HG02588 (cell line): ENCODE measurements around the gene AURKAIP1.
A peak's percentile ranks its signal among the peaks of the same experiment; 100 is the strongest.

Source experiments
- ATAC-seq: cut with Tn5 transposase; IDR thresholded peaks from one replicate; pipeline ENCODE4 v1.9.1; 2021; ENCODE audit warnings: mild to moderate bottlenecking, moderate library complexity; ENCODE audit not compliant: unreplicated experiment

AURKAIP1 gene

DNA sequence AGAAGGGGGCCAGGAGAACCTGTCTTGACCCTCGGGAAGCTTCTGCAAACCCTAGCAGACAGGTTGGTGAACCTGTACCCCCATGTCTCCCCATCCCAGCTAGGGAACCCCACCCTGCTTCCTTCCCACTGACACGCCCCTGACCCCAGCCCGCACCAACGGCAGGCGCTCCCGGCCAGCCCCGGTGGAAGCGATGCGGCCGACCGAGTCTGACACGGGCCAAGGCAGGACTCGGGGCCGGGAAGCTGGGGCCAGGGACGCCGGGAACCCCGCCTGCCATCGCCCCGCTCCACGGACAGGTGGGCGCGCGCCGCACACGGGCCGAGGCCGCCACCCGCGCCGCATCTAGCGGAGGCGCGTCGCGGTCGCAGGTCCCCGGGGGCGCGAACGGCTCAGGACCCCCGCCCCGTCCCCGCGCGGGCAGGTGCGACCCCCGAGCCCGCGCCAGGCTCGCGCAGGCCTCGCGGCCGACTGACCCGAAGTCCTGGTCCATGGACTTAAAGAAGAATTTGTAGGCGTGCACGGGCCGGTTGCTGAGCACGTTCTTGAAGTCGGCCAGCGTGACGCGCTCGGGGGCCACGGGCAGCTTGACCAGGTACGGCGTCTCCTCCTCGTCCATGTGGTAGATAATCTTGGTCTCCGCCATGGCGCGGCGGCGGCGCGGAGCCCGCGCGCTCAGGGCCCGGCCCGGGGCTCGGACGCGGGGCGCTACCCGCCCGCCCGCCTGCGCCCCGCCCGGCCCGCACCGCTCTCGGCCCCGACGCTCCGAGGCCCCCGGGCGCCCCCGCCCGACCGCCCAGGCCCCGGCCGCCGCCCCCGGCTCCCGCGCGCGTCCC, 26.4 kb downstream of the AURKAIP1 start:
- peak; percentile 31 for ATAC-seq

GRCh38 chr1:1347663-1348419, 27.2 kb downstream of the AURKAIP1 start:
- ATAC-seq: no peak

DNA sequence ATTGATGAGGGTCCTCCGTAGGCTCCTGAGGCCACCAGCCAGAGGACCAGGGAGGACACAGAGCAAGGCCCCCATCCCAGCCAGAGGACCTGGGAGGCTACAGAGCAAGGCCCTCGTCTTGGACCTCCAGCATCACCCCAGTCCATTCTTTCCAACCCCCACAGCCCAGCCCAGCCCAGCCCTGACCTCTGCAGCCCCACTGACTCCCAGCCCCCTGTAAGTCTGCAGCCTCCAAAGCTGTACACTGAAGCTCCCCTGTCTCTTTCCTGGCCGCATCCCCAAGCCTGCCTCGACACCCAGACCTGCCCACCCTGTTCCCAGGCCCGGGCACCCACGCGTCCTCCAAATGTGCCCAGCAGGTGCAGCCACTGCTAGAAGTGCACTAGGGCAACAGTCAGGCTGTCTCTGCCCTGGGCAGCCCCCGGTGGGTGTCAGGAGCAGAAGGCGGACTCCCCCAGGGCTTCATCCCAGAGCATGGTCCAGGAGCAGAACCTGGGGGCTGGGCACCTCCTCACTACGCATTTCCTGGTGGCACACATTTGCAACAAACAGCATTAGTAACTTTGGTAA, 27.9 kb downstream of the AURKAIP1 start:
- no peak for ATAC-seq

DNA sequence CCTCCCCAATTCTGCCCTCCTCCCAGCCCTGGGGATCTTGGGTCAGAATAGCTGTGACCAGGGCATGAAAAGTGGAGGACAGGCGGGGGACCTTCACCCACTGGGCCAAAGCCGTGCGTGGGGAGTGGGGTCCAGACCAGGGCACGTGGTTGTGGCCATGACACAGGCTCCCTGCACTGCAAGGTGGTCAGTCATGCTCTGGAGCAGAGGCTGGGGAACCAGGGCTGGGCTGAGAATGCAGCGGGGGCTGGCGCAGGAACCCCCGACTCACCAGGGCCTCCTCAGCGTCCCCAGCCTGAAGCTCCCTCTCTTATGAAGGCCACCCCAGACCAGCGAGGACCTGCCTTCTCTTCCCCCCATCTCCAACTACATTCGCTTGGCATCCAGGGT, 28.5 kb downstream of the AURKAIP1 start:
- no peak for ATAC-seq

GRCh38 chr1:1345860-1346500, 29.0 kb downstream of the AURKAIP1 start:
- no peak for ATAC-seq

GRCh38 chr1:1345384-1345783, 29.6 kb downstream of the AURKAIP1 start:
- no peak for ATAC-seq

DNA sequence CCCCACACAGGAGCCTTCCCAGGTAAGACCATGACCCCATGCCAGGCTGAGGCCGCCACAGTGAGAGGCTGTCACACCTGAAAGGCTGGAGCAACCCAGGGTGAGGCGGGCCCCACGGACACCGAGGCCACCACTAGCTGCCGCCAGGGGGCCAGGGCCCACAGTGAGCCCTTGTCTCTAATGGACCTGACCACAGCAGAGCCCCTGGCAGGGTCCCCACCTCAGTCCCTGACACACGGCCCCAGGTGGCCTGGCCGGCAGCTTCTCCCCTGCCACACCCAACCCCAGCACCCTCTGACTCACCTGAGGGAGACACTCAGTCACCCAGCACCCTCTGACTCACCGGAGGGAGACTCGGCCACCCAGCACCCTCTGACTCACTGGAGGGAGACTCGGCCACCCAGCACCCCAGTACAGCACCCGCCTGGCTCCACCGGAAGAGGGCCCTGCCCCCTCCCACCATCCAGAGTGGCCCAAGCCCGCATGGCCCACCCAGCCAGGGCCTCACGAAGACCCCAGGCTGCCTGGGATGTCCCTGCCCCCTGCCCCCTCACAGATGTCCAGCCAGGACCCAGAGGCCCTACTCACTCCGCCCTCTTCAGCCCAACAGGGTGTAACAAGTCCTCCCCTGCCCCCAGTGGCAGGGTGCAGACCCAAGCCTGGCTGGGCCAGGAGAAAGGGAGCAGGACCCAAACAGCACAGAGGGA, 30.2 kb downstream of the AURKAIP1 start:
- no peak for ATAC-seq

DNA sequence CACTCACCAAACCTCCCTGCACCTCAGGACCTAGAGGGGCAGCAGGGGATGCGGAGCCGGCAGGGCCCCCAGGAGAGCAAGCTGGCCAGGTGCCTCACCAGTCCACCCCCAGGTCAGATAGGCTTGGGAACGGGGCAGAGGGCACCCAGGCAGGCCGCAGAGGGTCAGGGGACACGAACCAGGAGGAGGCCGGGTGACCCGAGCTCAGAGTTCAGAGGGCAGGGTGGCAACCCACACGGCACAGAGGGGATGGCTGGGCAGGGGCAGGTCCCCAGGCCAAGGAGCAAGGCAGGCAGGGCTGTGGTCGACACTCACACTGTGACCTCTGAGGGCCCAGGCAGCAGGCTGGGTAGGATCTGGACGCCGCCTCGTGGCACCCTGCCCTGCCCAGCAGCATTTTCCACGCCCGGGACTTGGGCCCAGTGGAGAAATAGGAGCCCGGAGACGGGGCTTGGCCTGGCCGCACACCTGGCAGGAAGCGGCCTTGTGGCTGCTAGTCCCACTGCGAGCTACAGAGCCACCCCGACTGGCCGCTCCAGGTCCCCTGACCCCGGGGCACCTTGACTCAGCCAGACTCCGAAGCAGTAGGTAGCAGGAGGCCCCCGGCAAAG, 31.1 kb downstream of the AURKAIP1 start:
- no peak for ATAC-seq

DNA sequence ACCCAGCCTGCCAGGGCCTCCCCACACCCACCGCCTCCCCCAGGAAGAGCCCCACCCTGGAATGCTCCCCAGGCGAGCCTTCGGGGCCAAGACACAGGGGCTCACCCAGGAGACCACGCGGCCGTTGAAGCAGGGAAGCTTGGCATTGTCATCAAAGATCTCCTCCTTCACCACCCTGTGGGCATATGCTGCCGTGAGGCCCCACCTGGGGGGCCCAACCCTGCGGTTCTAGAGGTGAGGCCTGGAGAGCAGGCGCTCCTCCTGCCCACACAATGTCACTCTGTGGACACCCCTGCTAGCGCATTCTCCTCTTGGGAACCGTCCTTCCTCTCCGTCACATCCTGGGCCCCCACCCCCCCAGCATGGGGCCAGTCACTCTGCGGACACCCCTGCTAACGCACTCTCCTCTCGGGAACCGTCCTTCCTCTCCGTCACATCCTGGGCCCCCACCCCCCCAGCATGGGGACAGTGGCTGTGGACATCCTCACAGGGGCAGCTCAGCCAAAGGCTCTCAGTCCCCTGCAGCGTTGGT, 32.4 kb downstream of the AURKAIP1 start:
- ATAC-seq: no peak

GRCh38 chr1:1342061-1342562, 32.9 kb downstream of the AURKAIP1 start:
- no peak for ATAC-seq

DNA sequence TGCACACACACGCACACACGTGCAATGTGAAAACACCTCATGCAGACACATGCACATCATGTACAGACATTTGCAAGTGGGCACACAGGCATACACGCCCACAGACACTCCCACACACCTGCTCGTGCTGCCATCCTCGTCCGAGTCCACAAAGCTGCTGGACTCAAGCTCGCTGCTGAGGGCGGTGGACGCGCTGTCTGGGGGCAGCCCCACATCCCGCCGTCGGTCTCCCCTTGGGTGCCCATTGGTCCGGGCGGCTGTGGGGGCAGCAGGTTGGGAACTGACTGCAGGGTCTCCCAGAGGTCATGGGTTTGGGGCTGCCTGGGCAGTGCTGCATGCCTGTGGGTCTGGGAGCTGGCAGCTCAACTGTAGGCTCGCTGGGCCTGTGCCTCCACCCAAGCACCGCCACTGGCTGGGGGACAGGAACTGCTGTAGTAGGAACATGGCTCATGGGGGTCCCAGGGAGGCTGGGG, 33.4 kb downstream of the AURKAIP1 start:
- no peak for ATAC-seq

DNA sequence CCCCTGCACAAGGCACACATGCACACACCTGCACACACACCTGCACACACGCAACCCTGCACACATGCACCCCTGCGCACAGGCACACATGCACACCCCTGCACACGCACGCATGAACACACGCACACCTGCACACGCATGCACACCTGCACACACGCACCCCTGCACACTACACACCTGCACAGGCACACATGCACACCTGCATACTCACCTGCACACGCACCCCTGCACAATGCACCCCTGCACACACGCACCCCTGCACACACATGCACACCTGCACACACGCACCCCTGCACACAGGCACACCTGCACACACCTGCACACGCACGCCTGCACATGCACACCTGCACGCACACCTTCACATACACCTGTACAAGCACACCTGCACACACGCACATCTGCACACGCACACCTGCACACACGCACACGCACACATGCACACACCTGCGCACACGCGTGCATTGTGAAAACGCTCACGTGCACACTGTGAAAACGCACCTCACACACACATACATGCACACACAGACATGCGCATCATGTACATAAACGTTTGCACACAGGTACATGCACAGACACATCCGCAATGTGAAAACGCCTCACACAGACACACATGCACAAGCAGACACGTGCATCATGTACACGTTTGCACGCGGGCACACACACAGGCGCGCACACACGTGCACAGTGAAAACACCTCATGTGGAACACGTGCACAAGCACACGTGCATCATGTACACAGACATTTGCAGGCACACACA, 34.0 kb downstream of the AURKAIP1 start:
- ATAC-seq: no peak

DNA sequence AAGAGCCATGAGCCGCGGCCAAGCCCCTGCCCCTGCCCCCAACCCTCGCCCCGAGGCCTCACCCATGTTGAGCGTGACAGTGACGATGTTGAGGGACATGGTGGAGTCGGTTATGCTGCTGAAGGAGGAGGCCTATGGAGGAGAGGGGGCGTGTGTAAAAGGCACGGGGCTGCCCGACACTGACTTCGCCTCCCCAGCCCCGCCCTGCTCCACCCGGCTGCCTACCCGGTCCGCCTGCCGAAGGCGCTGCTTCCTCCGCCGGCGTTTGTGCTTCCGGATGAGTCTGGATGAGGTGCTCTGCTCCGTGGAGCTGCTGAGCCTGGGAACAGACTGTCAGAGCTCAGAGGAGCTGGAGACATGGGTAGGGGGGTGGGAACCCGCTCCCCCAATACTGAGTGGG, 34.8 kb downstream of the AURKAIP1 start:
- no peak for ATAC-seq

DNA sequence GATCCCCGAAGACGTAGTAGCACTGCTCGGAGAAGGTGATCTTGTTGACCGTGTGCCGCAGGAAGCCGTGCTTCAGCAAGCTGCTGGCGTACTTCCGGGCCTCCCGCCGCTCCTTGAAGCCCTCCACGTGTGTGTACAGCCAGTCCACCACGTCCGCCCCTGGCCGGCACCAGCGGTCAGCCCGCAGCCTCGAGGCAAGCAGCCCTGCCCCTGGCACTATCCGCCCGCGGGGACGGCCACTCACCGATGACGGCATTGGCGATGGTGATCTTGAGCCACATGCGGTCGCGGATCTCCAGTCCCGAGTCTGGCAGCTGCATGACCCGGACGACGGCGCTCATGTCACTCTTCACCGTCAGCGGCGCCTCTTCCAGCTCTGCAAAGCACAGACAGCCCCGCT, 36.7 kb downstream of the AURKAIP1 start:
- no peak for ATAC-seq

- no peak for ATAC-seq
These were observed 37.2 kb downstream of the AURKAIP1 start for GRCh38 chr1:1337793-1338147.

DNA sequence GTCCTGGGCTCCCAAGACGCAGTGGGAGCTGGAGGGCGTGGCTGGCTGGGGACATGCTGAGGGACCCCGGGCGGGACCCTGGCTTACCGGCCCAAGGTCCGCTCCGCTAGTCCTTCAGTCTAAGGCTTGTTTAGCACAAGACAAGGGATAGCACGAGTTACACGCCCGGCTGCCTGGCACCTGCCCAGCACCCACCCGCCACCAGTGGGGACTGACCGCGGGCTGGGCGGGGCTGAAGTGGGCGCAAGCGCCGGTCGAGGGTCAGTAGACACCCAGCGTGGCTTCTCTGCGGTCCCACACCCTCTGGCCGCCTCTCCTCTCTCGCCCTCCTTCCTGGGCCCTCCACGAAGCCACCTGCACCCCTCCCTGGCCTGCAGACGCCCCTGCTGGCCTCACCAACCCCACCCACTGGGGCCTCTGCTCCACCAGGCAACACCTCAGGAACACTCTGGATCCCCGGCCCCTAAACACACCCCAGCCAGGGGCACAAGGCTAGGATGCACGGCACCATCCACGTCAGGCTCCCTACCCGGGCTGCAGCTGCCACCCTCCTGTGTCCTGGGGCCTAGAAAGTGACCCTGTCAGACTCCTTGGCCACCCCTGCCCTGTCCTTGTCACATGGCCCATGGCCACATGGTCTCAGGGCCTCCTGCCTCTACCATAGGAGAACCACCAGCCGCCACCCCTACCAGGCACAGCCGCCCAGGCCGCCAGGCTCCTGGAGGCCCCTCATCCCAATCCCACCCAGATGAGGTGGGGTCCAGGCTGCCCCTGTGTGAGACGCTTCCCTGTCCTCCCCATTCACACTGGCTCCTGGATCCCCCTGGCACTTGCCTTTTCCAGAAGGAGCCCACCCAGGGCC, 37.8 kb downstream of the AURKAIP1 start:
- no peak for ATAC-seq

- no peak for ATAC-seq
These were observed 38.6 kb downstream of the AURKAIP1 start for GRCh38 chr1:1336446-1336845.

DNA sequence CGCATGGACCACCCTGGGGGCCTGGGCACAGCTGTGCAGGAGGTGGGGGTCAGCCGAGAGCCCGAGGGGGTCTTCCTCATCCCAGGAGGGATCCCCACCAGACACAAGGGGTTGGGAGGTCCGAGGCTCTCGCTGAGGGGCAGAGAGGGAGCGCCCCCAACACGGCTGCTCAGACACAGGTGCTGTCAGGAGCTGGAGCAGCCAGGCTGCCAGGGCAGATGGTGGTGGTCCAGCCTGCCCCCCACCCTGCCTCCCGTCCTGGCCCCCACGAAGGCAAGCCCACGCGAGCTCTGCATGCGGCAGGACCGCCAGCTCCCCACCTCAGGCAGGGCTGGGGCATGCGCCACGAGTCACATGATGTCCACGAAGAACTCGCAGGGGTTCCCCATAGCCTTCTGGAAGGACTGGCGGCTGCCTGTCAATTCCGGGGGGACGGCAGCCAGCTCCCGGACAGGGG, 39.2 kb downstream of the AURKAIP1 start:
- no peak for ATAC-seq
